ENCODE measurements around the gene FRYL. TPM values are rescaled to one million over a fixed set of nuclear protein-coding genes. Genes with fewer than 3 reads are reported as not detected.

The FRYL gene
- total RNA-seq, 1 experiment from 2014 or later, result 53.9 TPM

DNA sequence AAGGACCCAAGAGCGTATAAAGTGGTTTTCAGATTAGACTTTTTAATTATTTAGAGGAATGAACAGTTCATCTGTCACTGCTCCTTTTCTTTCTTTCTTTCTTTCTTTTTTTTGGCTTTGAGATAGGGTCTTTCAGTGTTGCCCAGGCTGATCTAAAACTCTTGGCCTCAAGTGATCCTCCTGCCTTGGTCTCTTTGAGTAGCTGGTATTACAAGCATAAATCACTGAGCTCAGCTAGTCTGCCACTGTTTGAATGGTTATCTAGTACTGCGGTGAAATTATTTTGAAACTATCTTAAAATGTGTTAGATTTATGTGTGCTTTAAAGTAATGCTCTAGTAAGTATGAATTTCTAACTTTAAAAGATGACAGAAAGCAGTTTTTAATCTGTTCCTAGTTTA is 6.5 kb upstream of the FRYL start:
- Histone ChIP-seq H3K36me3 (ENCODE audit: low read depth) (no peaks in the 10 kb centered on the region), H3K9me2 (ENCODE audit: insufficient read depth) (no peaks in the 10 kb centered on the region), H3K27ac (no peak overlapping the region), H3K27me3 (ENCODE audit: insufficient read depth, low read depth) (no peaks in the 10 kb centered on the region), H2AFZ (no peak overlapping the region), H3K4me3 (no peak overlapping the region), H3K4me1 (replicated peaks; ENCODE audit: insufficient read depth) (peaks cover 8% of the 10 kb centered on the region), H4K20me1 (ENCODE audit: insufficient read depth) (no peaks in the 10 kb centered on the region), H3F3A (ENCODE audit: insufficient read depth, low read depth) (no peaks in the 10 kb centered on the region), H3K79me2 (ENCODE audit: low read depth) (no peaks in the 10 kb centered on the region), H3K9me3 (ENCODE audit: insufficient read depth, low read depth) (no peaks in the 10 kb centered on the region), H3K4me2 (no peak overlapping the region)
- no peak for DNase-seq
- intact Hi-C loops (cut with micrococcal nuclease; ENCODE audit: unreplicated experiment), result no loop called here
- CTCF ChIA-PET, result no interaction called here
- TF ChIP-seq, protein P1, sequence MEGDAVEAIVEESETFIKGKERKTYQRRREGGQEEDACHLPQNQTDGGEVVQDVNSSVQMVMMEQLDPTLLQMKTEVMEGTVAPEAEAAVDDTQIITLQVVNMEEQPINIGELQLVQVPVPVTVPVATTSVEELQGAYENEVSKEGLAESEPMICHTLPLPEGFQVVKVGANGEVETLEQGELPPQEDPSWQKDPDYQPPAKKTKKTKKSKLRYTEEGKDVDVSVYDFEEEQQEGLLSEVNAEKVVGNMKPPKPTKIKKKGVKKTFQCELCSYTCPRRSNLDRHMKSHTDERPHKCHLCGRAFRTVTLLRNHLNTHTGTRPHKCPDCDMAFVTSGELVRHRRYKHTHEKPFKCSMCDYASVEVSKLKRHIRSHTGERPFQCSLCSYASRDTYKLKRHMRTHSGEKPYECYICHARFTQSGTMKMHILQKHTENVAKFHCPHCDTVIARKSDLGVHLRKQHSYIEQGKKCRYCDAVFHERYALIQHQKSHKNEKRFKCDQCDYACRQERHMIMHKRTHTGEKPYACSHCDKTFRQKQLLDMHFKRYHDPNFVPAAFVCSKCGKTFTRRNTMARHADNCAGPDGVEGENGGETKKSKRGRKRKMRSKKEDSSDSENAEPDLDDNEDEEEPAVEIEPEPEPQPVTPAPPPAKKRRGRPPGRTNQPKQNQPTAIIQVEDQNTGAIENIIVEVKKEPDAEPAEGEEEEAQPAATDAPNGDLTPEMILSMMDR (conservative IDR thresholded peaks at IDR 0.05), result no peak
- TF ChIP-seq EZH2 (IDR thresholded peaks at IDR 0.05; ENCODE audit: low read depth), result no peak
- no TSS peak for BruUV-seq (replicated peaks)
- POLR2A ChIA-PET (ENCODE audit: unreplicated experiment), result no interaction called here

- ChIA-PET POLR2A (ENCODE audit: unreplicated experiment) (no interaction called here), CTCF (no interaction called here)
- TF ChIP-seq EZH2 (IDR thresholded peaks at IDR 0.05; ENCODE audit: low read depth), result no peak
- Histone ChIP-seq H3K79me2 (ENCODE audit: low read depth) (no peaks in the 10 kb centered on the region), H3K4me3 (no peak overlapping the region), H3K9me2 (ENCODE audit: insufficient read depth) (no peaks in the 10 kb centered on the region), H3K4me1 (replicated peaks; ENCODE audit: insufficient read depth) (peaks cover 10% of the 10 kb centered on the region), H2AFZ (no peak overlapping the region), H3K4me2 (no peak overlapping the region), H3F3A (ENCODE audit: insufficient read depth, low read depth) (peaks cover 7% of the 10 kb centered on the region; the same call in 1 of the 2 replicates), H4K20me1 (ENCODE audit: insufficient read depth) (no peaks in the 10 kb centered on the region), H3K36me3 (ENCODE audit: low read depth) (no peaks in the 10 kb centered on the region), H3K9me3 (ENCODE audit: insufficient read depth, low read depth) (no peaks in the 10 kb centered on the region), H3K27ac (no peak overlapping the region), H3K27me3 (ENCODE audit: insufficient read depth, low read depth) (no peaks in the 10 kb centered on the region)
- no TSS peak for BruUV-seq (replicated peaks)
- intact Hi-C loops (cut with micrococcal nuclease; ENCODE audit: unreplicated experiment), result no loop called here
- DNase-seq, result no peak
Measured at GRCh38 chr4:48785302-48785701, 5.2 kb upstream of the FRYL start.

- Histone ChIP-seq H4K20me1 (ENCODE audit: insufficient read depth) (peaks cover 12% of the 10 kb centered on the region; the same call in 1 of the 2 replicates), H3K4me3 (peak overlapping the region; percentile 60; the same call in 1 of the 2 replicates), H2AFZ (peak overlapping the region; percentile 81; the same call in 1 of the 2 replicates), H3K9me2 (ENCODE audit: insufficient read depth) (no peaks in the 10 kb centered on the region), H3K27me3 (ENCODE audit: insufficient read depth, low read depth) (no peaks in the 10 kb centered on the region), H3K27ac (no peak overlapping the region), H3K4me1 (replicated peaks; ENCODE audit: insufficient read depth) (peaks cover 23% of the 10 kb centered on the region), H3K79me2 (ENCODE audit: low read depth) (peaks cover 24% of the 10 kb centered on the region), H3K36me3 (ENCODE audit: low read depth) (no peaks in the 10 kb centered on the region), H3F3A (ENCODE audit: insufficient read depth, low read depth) (peaks cover 14% of the 10 kb centered on the region; the same call in 1 of the 2 replicates), H3K9me3 (ENCODE audit: insufficient read depth, low read depth) (no peaks in the 10 kb centered on the region), H3K4me2 (peak overlapping the region; percentile 80)
- POLR2A ChIA-PET (ENCODE audit: unreplicated experiment), result interaction anchor here (0.7 kb wide), 1 partner anchor 183 kb away, joined by 7 read pairs; no protein-coding TSS in a partner anchor
- CTCF ChIA-PET, result interaction anchor here (0.6 kb wide), 1 partner anchor 673 kb away, joined by 6 read pairs; no protein-coding TSS in a partner anchor
- TF ChIP-seq, protein P1 (conservative IDR thresholded peaks at IDR 0.05), result no peak
- no peak for TF ChIP-seq EZH2 (IDR thresholded peaks at IDR 0.05; ENCODE audit: low read depth)
- intact Hi-C loops (cut with micrococcal nuclease; ENCODE audit: unreplicated experiment), result loop anchor here (2.0 to 5.0 kb wide), 3 partner anchors 55 to 653 kb away; partner anchors contain the start of gene OCIAD2
- DNase-seq, result no peak
- BruUV-seq (replicated peaks), result no TSS peak
Measured at GRCh38 chr4:48781968-48782367, 1.9 kb upstream of the FRYL start.

Data from PC-9 (cell line).